ENCODE measurements around the gene TFCP2L1.
"Not testable (repeated sequence)": the region's sequence is repeated elsewhere in the genome, so short reads cannot be mapped to it uniquely, and the experiment has no call there.

Gene TFCP2L1

DNA sequence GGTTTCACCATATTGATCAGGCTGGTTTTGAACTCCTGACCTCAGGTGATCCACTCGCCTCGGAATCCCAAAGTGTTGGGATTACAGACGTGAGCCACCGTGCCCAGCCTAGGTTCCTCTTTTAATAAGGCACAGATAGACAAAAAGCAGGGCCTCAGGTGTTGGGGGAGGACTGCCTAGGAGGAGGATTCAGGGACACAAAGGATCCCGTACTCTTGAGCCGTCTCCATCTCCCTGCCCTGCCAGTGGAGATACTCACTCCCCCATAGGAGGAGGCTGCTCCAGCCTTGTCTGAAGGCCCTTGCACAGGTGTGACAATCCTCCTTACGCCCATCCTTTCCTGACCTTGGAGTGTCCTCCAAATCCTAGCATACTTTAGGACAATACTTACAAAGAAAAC, 32.0 kb upstream of the TFCP2L1 start:
- no peaks in the 10 kb centered on the region for H3K9me3 ChIP-seq (ENCODE audit: insufficient read depth, low read length)
- H2AFZ ChIP-seq (ENCODE audit: low read depth, low read length, severe bottlenecking), result no peak overlapping the region
- no peak overlapping the region for H3K4me3 ChIP-seq (ENCODE audit: insufficient read depth, low read length, poor library complexity, severe bottlenecking)
- no peaks in the 10 kb centered on the region for H3K36me3 ChIP-seq (ENCODE audit: low read length)
- H3K79me2 ChIP-seq (ENCODE audit: insufficient read depth, low read length), result no peaks in the 10 kb centered on the region
- no peak for TF ChIP-seq EZH2phosphoT487 (conservative IDR thresholded peaks at IDR 0.05; ENCODE audit: low read length)
- TF ChIP-seq, protein P1, sequence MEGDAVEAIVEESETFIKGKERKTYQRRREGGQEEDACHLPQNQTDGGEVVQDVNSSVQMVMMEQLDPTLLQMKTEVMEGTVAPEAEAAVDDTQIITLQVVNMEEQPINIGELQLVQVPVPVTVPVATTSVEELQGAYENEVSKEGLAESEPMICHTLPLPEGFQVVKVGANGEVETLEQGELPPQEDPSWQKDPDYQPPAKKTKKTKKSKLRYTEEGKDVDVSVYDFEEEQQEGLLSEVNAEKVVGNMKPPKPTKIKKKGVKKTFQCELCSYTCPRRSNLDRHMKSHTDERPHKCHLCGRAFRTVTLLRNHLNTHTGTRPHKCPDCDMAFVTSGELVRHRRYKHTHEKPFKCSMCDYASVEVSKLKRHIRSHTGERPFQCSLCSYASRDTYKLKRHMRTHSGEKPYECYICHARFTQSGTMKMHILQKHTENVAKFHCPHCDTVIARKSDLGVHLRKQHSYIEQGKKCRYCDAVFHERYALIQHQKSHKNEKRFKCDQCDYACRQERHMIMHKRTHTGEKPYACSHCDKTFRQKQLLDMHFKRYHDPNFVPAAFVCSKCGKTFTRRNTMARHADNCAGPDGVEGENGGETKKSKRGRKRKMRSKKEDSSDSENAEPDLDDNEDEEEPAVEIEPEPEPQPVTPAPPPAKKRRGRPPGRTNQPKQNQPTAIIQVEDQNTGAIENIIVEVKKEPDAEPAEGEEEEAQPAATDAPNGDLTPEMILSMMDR (IDR thresholded peaks at IDR 0.05; ENCODE audit: insufficient read depth, low read length, poor library complexity, severe bottlenecking), result no peak
- H3K9ac ChIP-seq (ENCODE audit: low read length), result no peak overlapping the region
- no peaks in the 10 kb centered on the region for H3K27me3 ChIP-seq (ENCODE audit: low read length)
- no peaks in the 10 kb centered on the region for H3K9me2 ChIP-seq (replicated peaks; ENCODE audit: insufficient read depth, low read length)
- no peaks in the 10 kb centered on the region for H3F3A ChIP-seq (ENCODE audit: insufficient read depth)
- no peak overlapping the region for H3K27ac ChIP-seq (ENCODE audit: low read depth, low read length)
- no peak overlapping the region for H3K4me2 ChIP-seq (ENCODE audit: low read depth, low read length, poor library complexity, severe bottlenecking)
- no peaks in the 10 kb centered on the region for H4K20me1 ChIP-seq (ENCODE audit: low read depth, low read length)

DNA sequence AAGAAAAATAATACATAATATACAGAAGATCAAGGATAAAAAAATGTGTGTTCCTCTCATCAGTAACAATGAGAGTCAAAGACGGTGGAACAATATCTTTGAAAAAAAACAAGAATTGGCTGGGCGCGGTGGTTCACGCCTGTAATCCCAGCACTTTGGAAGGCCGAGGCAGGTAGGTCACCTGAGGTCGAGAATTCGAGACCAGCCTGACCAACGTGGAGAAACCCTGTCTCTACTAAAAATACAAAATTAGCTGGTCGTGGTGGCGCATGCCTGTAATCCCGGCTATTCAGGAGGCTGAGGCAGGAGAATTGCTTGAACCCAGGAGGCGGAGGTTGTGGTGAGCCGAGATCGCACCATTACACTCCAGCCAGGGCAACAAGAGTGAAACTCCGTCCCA, 28.7 kb upstream of the TFCP2L1 start:
- H3K9me2 ChIP-seq (replicated peaks; ENCODE audit: insufficient read depth, low read length); H3K9ac ChIP-seq (ENCODE audit: low read length); H3F3A ChIP-seq (ENCODE audit: insufficient read depth); H3K9me3 ChIP-seq (ENCODE audit: insufficient read depth, low read length); H3K27me3 ChIP-seq (ENCODE audit: low read length); H3K4me3 ChIP-seq (ENCODE audit: insufficient read depth, low read length, poor library complexity, severe bottlenecking); H3K36me3 ChIP-seq (ENCODE audit: low read length); H3K4me2 ChIP-seq (ENCODE audit: low read depth, low read length, poor library complexity, severe bottlenecking); H2AFZ ChIP-seq (ENCODE audit: low read depth, low read length, severe bottlenecking); H3K79me2 ChIP-seq (ENCODE audit: insufficient read depth, low read length); H4K20me1 ChIP-seq (ENCODE audit: low read depth, low read length); H3K27ac ChIP-seq (ENCODE audit: low read depth, low read length): not testable (repeated sequence)

DNA sequence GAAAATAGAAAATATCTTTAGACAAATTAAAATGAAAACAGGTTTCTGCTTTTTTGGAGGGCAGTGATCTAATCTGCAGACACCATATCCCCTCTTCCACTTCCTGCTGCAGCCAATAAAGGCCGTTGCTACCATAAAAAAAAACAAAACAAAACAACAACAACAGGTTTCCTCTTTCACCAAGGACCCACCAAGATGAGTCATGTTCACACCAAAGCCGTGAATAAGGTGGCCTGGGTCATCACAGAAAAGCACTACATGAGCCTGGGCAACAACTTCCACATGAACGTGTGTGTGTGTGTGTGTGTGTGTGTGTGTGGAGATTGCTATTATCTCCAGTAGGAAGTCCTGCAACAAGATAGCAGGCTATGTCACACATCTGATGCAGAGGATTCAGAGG, 24.8 kb upstream of the TFCP2L1 start:
- H4K20me1 ChIP-seq (ENCODE audit: low read depth, low read length), result no peaks in the 10 kb centered on the region
- no peaks in the 10 kb centered on the region for H3K9me3 ChIP-seq (ENCODE audit: insufficient read depth, low read length)
- H3K79me2 ChIP-seq (ENCODE audit: insufficient read depth, low read length), result no peaks in the 10 kb centered on the region
- H3K9me2 ChIP-seq (replicated peaks; ENCODE audit: insufficient read depth, low read length), result no peaks in the 10 kb centered on the region
- TF ChIP-seq EZH2phosphoT487 (conservative IDR thresholded peaks at IDR 0.05; ENCODE audit: low read length), result no peak
- TF ChIP-seq, protein P1 (IDR thresholded peaks at IDR 0.05; ENCODE audit: insufficient read depth, low read length, poor library complexity, severe bottlenecking), result no peak
- no peaks in the 10 kb centered on the region for H3K27me3 ChIP-seq (ENCODE audit: low read length)
- H3K27ac ChIP-seq (ENCODE audit: low read depth, low read length), result no peak overlapping the region
- H3K4me2 ChIP-seq (ENCODE audit: low read depth, low read length, poor library complexity, severe bottlenecking), result no peak overlapping the region
- H3K36me3 ChIP-seq (ENCODE audit: low read length), result no peaks in the 10 kb centered on the region
- no peaks in the 10 kb centered on the region for H3F3A ChIP-seq (ENCODE audit: insufficient read depth)
- H2AFZ ChIP-seq (ENCODE audit: low read depth, low read length, severe bottlenecking), result no peak overlapping the region
- H3K9ac ChIP-seq (ENCODE audit: low read length), result no peak overlapping the region
- no peak overlapping the region for H3K4me3 ChIP-seq (ENCODE audit: insufficient read depth, low read length, poor library complexity, severe bottlenecking)

DNA sequence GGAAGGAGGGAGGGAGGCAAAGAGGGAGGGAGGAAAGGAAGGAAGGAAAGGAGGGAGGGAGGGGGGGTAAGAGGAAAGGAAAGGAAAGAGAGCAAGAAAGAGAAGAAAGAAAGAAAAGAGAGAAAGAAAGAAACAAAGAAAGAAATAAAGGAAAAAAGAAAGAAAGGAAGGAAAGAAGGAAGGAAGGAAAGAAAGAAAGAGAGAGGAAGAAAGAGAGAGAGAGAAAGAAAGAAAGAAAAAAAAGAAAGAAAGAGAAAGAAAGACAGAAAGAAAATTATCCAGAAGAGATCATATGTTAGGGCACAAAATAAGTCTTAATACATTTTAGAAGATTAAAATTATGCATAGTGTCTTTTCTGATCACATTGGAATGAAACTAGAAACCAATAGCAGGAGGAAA, 24.3 kb upstream of the TFCP2L1 start:
- H3K4me2 ChIP-seq (ENCODE audit: low read depth, low read length, poor library complexity, severe bottlenecking), result no peak overlapping the region

More for the DNA sequence above, 24.3 kb upstream of the TFCP2L1 start:
- no peaks in the 10 kb centered on the region for H3K27me3 ChIP-seq (ENCODE audit: low read length)
- no peak overlapping the region for H2AFZ ChIP-seq (ENCODE audit: low read depth, low read length, severe bottlenecking)
- TF ChIP-seq EZH2phosphoT487 (conservative IDR thresholded peaks at IDR 0.05; ENCODE audit: low read length), result no peak
- TF ChIP-seq, protein P1 (IDR thresholded peaks at IDR 0.05; ENCODE audit: insufficient read depth, low read length, poor library complexity, severe bottlenecking), result no peak
- no peaks in the 10 kb centered on the region for H3K36me3 ChIP-seq (ENCODE audit: low read length)
- H3K9ac ChIP-seq (ENCODE audit: low read length), result no peak overlapping the region
- H4K20me1 ChIP-seq (ENCODE audit: low read depth, low read length), result no peaks in the 10 kb centered on the region
- no peaks in the 10 kb centered on the region for H3F3A ChIP-seq (ENCODE audit: insufficient read depth)
- H3K79me2 ChIP-seq (ENCODE audit: insufficient read depth, low read length), result no peaks in the 10 kb centered on the region
- no peaks in the 10 kb centered on the region for H3K9me3 ChIP-seq (ENCODE audit: insufficient read depth, low read length)
- no peak overlapping the region for H3K27ac ChIP-seq (ENCODE audit: low read depth, low read length)
- H3K4me3 ChIP-seq (ENCODE audit: insufficient read depth, low read length, poor library complexity, severe bottlenecking), result no peak overlapping the region
- no peaks in the 10 kb centered on the region for H3K9me2 ChIP-seq (replicated peaks; ENCODE audit: insufficient read depth, low read length)
